ENCODE results near the gene PDCD1.

DNA sequence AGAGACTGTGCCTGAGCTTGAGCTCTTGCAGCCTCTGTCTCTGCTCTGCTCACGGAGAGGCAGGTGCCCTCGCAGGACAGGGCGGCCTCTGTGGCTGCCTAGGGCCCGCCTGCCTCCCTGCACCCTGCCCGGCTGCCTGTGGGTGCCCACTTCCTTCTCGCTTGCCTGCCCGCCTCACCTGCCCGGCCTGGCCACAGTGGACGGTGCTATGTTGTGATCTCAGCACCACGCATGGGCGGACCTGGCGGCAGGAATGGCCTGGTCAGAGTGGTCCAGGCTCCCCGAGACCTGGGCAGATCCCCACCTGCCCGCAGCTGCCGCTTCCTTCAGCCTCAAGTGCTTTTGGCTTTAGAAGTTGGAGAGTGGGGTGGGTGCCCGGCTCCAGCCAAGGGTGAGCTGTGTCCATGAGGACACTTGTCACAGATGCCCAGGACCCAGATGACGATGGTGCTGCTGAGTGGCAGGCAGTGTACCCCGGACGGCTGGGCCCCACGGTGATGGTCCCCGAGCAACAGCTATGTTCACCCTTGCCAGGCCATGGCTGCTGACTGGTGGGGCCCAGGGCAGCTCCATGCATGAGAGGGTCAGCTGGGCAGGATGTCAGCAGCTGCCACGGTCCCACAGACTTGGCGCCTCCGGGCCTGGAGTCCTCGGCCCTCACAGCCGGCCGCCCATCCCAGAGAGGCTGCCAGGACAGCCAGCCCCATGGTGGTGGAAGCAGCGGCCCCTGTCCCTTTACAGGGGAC lies 36.2 kb upstream of the PDCD1 start:
- TF ChIP-seq, protein P1, sequence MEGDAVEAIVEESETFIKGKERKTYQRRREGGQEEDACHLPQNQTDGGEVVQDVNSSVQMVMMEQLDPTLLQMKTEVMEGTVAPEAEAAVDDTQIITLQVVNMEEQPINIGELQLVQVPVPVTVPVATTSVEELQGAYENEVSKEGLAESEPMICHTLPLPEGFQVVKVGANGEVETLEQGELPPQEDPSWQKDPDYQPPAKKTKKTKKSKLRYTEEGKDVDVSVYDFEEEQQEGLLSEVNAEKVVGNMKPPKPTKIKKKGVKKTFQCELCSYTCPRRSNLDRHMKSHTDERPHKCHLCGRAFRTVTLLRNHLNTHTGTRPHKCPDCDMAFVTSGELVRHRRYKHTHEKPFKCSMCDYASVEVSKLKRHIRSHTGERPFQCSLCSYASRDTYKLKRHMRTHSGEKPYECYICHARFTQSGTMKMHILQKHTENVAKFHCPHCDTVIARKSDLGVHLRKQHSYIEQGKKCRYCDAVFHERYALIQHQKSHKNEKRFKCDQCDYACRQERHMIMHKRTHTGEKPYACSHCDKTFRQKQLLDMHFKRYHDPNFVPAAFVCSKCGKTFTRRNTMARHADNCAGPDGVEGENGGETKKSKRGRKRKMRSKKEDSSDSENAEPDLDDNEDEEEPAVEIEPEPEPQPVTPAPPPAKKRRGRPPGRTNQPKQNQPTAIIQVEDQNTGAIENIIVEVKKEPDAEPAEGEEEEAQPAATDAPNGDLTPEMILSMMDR (optimal IDR thresholded peaks at IDR 0.05 in 1 of 3, IDR thresholded peaks at IDR 0.05 in 1 of 3, conservative IDR thresholded peaks at IDR 0.05 in 1 of 3; ENCODE audit: extremely low read depth in 1 of 3, insufficient read depth in 2 of 3, low read length in 3 of 3), result no peak
- no peak for TF ChIP-seq EZH2 (IDR thresholded peaks at IDR 0.05; ENCODE audit: low read length)

All from keratinocyte (primary cell).